Stimulated activated naive CD8-positive, alpha-beta T cell treated with anti-CD3 and anti-CD28 coated beads, Interleukin-15, Interleukin-2, amounts not matched to agents 100 ng/mL and 50 ng/mL, for 24 hours (primary cell): ENCODE results near the gene WNT6.

Experiments
- H3K27ac Mint-ChIP-seq: one replicate; pipeline ENCODE4 v1.8.0; 2021; ENCODE audit warnings: mild to moderate bottlenecking, mixed read lengths
- H3K27me3 Mint-ChIP-seq: one replicate; pipeline ENCODE4 v1.8.0; 2021; ENCODE audit warnings: mixed read lengths
- H3K36me3 Mint-ChIP-seq: one replicate; pipeline ENCODE4 v1.8.0; 2021; ENCODE audit warnings: low read depth, mixed read lengths
- H3K4me1 Mint-ChIP-seq: one replicate; pipeline ENCODE4 v1.8.0; 2021; ENCODE audit warnings: low read depth, mixed read lengths
- H3K4me3 Mint-ChIP-seq: one replicate; pipeline ENCODE4 v1.8.0; 2021; ENCODE audit warnings: mild to moderate bottlenecking, mixed read lengths
- H3K9me3 Mint-ChIP-seq: one replicate; pipeline ENCODE4 v1.8.0; 2021; ENCODE audit warnings: mixed read lengths

The WNT6 gene

GRCh38 chr2:218875692-218876246, 16.2 kb downstream of the WNT6 start:
- Mint-ChIP-seq H3K27ac (no peak overlapping the region), H3K9me3 (no peaks in the 10 kb centered on the region), H3K4me3 (no peak overlapping the region), H3K36me3 (no peaks in the 10 kb centered on the region), H3K4me1 (peaks cover 38% of the 10 kb centered on the region), H3K27me3 (peaks cover 46% of the 10 kb centered on the region)

GRCh38 chr2:218876562-218877219, 17.1 kb downstream of the WNT6 start:
- Mint-ChIP-seq H3K4me1 (peaks cover 42% of the 10 kb centered on the region), H3K27ac (no peak overlapping the region), H3K9me3 (no peaks in the 10 kb centered on the region), H3K36me3 (no peaks in the 10 kb centered on the region), H3K4me3 (no peak overlapping the region), H3K27me3 (peaks cover 50% of the 10 kb centered on the region)

DNA sequence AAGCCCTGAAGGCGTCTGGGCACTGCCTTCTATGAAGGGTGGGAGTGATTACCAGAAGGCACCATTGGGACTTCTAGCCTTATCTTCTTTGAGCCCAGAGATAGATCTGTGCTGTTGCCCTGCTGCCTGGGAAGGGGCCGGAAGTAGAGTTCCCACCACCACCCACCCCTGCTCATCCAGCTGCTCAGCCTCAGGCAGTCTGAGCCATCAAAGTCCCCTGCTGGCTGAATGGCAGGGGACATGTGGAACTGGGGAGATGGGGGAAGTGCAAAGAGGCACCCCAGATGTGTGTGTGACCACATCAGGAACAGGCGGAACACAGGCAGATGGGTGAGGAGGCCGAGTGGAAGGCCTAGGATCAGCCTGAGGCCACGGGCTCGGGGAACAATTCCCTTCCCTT, 17.7 kb downstream of the WNT6 start:
- no peaks in the 10 kb centered on the region for H3K9me3 Mint-ChIP-seq
- peaks cover 40% of the 10 kb centered on the region for H3K4me1 Mint-ChIP-seq
- no peak overlapping the region for H3K4me3 Mint-ChIP-seq
- no peaks in the 10 kb centered on the region for H3K36me3 Mint-ChIP-seq
- peaks cover 45% of the 10 kb centered on the region for H3K27me3 Mint-ChIP-seq
- no peak overlapping the region for H3K27ac Mint-ChIP-seq

DNA sequence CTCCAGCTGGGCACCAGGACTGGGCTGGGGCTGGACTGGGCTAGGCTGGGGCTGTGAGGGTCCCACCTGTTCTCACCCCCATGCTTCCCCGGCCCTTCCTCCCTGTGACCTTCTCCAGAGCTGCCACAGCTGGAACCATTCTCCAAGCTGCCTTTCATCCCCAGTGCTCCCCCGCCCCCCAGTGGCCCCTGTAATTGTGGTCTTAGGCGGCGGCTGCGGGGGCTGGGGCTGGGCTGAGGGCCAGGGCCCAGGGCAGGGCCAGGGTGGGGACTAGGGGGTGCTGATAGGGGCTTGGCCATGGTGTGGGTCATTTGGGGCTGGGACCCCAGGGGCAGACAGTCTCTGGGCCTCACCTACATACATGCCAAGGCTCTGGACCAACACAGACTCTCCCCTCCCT, 18.3 kb downstream of the WNT6 start:
- H3K36me3 Mint-ChIP-seq: no peaks in the 10 kb centered on the region
- peaks cover 44% of the 10 kb centered on the region for H3K4me1 Mint-ChIP-seq
- H3K27me3 Mint-ChIP-seq: peaks cover 40% of the 10 kb centered on the region
- H3K27ac Mint-ChIP-seq: no peak overlapping the region
- no peaks in the 10 kb centered on the region for H3K9me3 Mint-ChIP-seq
- H3K4me3 Mint-ChIP-seq: no peak overlapping the region

DNA sequence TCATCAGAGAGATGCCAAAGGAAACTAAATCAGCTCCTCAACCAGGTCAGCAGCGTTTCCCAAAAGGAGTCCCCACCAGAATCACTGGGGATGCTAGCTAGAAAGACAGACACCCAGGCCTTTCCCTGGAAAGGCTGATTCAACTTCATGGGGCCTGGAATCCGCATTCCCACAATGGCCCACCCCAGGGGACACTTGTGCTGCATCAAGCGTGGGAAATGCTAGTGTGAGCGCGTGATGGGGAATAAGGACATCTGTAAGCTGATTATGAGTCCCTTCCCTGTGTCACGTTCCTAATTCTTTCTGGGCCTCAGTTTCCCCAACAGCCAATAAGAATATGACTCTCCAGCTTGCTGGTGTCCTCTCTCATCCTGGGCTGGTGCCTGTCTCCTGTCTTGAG, 18.9 kb downstream of the WNT6 start:
- no peaks in the 10 kb centered on the region for H3K9me3 Mint-ChIP-seq
- peaks cover 36% of the 10 kb centered on the region for H3K27me3 Mint-ChIP-seq
- H3K4me3 Mint-ChIP-seq: no peak overlapping the region
- H3K4me1 Mint-ChIP-seq: peaks cover 44% of the 10 kb centered on the region
- no peak overlapping the region for H3K27ac Mint-ChIP-seq
- H3K36me3 Mint-ChIP-seq: no peaks in the 10 kb centered on the region

DNA sequence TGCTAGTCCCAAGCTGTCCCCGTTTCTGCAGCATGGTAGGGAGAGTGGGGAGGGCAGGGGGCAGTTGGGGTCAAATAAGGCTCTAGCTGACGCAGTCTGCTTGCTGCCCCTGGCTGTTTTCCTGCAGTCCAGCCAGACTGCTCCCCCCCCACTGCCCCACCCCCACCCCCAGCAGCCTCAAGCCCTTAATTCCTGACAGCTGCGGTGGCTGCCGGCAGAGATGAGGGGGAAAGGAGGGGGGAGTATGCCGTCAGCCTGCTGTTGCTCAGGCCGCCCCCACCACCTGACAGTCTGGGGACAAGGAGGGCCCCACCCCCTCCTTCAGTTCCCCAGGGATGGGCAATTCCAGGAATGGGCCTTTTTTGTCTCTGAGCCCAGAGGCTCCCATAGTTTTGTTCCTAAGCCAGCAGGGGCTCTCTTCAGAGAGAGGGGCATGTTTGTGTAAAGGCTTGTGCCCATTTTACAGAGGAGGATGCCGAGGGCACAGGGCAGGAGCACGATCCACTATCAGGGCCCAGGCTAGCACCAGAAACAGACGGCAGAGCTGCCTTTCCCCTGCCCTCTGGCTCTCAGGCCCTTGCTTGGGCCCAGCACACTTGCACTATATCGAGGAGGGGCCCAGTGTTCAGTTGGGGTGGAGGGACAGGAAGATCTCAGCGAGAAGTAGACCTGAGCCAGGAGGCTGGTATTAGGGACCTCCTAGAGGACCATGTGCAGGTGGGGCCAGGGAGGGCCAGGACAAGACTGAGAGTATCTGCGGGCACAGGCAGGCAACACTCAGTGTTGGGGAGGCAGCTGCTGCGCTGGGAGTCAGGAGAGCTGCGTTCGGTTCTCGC, 19.5 kb downstream of the WNT6 start:
- Mint-ChIP-seq H3K36me3 (no peaks in the 10 kb centered on the region), H3K4me3 (peak overlapping the region; percentile 78), H3K4me1 (peaks cover 44% of the 10 kb centered on the region), H3K27ac (peak overlapping the region; percentile 48), H3K9me3 (no peaks in the 10 kb centered on the region), H3K27me3 (peaks cover 35% of the 10 kb centered on the region)

- Mint-ChIP-seq H3K4me1 (peaks cover 49% of the 10 kb centered on the region), H3K27me3 (peaks cover 33% of the 10 kb centered on the region)
Measured at GRCh38 chr2:218879776-218880101, 20.1 kb downstream of the WNT6 start.

DNA sequence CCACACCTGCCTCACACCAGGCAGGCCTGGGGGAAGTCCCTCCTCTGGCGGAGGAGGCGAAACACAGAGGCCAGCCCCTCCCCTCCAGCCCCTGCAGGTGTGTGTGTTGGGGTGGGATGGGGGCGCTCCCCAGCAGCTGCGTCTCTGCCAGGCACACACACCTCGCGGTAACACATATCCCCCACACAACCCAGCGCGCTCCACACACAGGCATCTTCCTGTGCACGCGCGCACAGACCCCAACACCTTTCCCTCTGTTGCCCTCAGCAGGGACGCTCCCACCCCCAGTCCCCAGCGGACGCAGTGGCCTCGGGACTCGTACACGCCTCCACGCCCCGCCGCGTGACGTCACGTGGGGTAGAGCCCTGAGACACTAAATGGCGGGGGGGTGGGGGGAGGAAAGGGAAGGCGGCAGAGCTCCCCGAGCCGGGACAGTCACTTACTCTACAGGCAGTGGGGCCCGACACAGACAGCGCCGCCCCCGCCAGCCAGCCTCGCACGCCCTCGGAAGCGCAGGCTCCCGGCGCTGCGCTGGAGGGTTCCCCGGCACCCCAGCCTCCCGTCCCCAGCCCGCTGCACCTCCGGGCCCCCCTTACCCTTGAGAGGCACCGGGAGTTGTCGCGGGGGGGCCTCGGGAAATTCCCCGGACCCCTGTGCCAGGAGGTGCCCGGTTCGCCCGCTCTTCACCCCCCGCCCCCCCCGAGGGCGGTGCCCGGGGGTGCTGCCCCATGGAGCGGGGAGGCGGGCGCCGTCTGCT, 20.7 kb downstream of the WNT6 start, which contains the start of gene WNT10A:
Gene WNT10A (plus strand): TSS at position 751 of the 757 bp plus-strand sequence. CDS start 144 bp downstream, outside the sequence.
- Mint-ChIP-seq H3K27ac (peak within 1 kb of the TSS; percentile 48), H3K36me3 (no peaks in the 10 kb centered on the region), H3K4me3 (peak within 1 kb of the TSS; percentile 78), H3K27me3 (peaks cover 33% of the 10 kb centered on the region), H3K4me1 (peaks cover 55% of the 10 kb centered on the region), H3K9me3 (no peaks in the 10 kb centered on the region)

More at GRCh38 chr2:218879776-218880101, 20.1 kb downstream of the WNT6 start:
- H3K9me3 Mint-ChIP-seq: no peaks in the 10 kb centered on the region
- no peaks in the 10 kb centered on the region for H3K36me3 Mint-ChIP-seq
- peak overlapping the region; percentile 78 for H3K4me3 Mint-ChIP-seq
- peak overlapping the region; percentile 48 for H3K27ac Mint-ChIP-seq

GRCh38 chr2:218880859-218881594, 21.4 kb downstream of the WNT6 start:
- Mint-ChIP-seq H3K27me3 (peaks cover 25% of the 10 kb centered on the region), H3K4me1 (peaks cover 60% of the 10 kb centered on the region), H3K4me3 (peak overlapping the region; percentile 66), H3K9me3 (no peaks in the 10 kb centered on the region), H3K27ac (no peak overlapping the region), H3K36me3 (no peaks in the 10 kb centered on the region)

DNA sequence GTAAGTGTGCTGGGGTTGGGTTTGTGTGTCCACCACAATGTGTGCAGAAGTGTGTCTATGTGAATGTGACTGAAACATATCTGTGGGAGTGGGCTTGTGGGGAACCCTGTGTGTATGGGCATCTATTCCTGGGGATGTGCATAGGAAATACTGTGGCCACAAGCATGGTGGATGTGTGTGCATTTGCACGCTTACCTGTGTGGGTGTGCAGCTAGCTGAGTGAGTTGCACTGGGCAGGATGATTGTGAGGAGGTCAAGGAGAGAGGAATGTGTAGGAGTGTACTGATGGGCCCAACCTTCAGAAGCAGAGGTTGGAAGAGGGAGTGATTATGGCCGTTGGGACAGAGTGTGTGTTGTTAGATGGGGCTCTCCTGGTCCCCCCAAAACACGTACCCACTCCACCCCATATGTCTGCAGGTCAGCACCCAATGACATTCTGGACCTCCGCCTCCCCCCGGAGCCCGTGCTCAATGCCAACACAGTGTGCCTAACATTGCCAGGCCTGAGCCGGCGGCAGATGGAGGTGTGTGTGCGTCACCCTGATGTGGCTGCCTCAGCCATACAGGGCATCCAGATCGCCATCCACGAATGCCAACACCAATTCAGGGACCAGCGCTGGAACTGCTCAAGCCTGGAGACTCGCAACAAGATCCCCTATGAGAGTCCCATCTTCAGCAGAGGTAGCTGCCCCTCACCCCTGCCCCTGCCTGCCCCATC, 22.3 kb downstream of the WNT6 start:
- peaks cover 20% of the 10 kb centered on the region for H3K27me3 Mint-ChIP-seq
- no peak overlapping the region for H3K27ac Mint-ChIP-seq
- peaks cover 58% of the 10 kb centered on the region for H3K4me1 Mint-ChIP-seq
- H3K36me3 Mint-ChIP-seq: no peaks in the 10 kb centered on the region
- H3K9me3 Mint-ChIP-seq: no peaks in the 10 kb centered on the region
- H3K4me3 Mint-ChIP-seq: peak overlapping the region; percentile 0

DNA sequence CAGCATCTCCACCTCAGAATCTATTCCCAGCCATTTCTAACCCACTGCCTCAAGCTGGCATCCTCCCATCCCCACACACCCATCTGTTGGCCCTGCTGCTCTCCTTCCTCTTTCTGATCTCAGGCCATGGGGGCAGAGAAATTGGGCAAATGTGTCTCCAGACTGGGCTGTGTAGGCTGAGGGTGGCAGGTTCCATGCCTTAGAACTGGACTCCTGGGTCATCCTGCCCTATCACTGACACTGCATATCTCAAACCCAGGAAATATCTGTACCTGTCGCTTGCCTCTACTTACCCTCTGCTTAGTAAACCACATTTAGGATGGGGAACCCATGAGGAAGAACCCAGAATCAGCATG, 22.8 kb downstream of the WNT6 start:
- Mint-ChIP-seq H3K4me1 (peaks cover 55% of the 10 kb centered on the region), H3K4me3 (peak overlapping the region; percentile 28), H3K36me3 (no peaks in the 10 kb centered on the region), H3K27ac (no peak overlapping the region), H3K27me3 (peaks cover 20% of the 10 kb centered on the region), H3K9me3 (no peaks in the 10 kb centered on the region)

DNA sequence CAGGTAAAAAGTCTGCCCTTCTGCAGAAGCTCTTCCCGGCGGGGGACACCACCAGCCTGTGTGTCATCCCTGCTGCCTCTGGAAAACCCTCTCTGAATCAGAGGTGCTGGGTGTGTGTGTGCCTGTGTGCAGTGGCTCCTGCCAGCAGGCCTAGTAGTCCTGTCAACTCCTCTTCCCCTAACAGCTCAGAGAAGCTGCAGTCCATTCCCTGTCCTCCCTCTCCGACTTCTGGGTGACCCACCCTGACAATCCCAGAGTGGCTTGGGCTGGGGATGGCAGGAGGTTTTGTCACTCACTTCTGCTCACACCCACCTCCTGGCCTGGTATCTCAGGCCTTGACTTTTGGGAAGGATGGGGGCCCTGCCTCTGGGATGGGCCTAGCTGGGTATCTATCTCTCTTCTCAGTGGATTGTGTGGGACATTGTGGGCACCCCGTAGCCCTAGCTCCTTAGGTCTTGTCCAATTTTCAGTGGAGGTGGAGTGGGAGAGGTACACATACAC, 23.3 kb downstream of the WNT6 start:
- no peaks in the 10 kb centered on the region for H3K9me3 Mint-ChIP-seq
- no peak overlapping the region for H3K27ac Mint-ChIP-seq
- H3K27me3 Mint-ChIP-seq: peaks cover 20% of the 10 kb centered on the region
- no peaks in the 10 kb centered on the region for H3K36me3 Mint-ChIP-seq
- H3K4me1 Mint-ChIP-seq: peaks cover 55% of the 10 kb centered on the region
- H3K4me3 Mint-ChIP-seq: peak overlapping the region; percentile 36

DNA sequence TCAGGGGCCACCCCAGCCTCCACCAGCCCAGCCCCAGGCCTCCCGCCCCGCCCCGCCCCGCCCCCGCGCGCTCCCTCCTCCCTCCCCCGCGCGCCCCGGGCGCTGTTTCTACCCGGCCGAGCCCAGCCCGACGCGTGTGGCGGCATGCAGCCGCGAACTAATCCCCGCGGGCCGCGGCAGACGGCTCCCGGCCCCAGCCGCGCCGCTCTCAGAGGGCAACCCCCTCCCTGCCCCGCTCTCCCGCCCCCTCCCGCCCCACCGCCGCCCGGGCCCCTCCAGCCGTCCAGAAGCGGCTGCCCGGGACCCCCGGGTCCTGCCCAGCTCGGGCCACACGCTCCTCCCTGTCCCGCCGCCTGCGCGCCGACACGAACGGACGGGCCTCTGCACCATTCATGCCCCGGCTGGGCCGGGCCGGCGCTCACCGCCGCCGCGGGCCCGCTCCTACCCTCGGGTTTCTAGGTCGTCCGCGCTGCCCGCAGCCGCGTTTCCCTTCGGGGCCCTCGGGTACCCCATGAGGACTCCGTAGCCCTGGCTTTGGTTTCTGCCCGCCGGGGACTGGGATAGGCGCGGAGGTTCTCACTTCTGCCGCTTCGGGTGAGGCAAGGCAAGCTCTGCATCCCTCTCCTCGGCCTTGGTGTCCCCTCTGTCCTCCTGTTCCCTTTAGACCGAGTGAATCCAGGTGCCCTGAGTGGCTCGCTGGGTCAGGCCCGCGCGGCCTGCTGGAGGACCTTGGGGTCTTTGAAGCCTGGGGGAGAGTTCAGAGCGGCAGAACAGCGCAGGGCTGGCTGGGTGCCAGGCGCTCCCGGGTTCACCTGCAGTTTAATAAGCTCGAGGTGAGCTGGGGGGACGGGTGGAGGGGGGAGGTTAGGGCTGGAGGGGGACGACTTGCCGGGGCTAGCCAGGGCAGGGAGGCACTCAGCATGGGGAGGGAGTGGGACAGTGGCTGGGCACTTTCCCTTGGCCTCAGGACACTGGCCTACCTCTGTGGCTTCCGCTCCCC, 24.2 kb downstream of the WNT6 start:
- Mint-ChIP-seq H3K36me3 (no peaks in the 10 kb centered on the region), H3K4me3 (no peak overlapping the region), H3K4me1 (peaks cover 55% of the 10 kb centered on the region), H3K9me3 (no peaks in the 10 kb centered on the region), H3K27ac (no peak overlapping the region), H3K27me3 (peaks cover 16% of the 10 kb centered on the region)
